Nephron (organoid): ENCODE data around the gene GPR65.

Source experiments
- H3K27ac Mint-ChIP-seq, 3 experiments: 2 replicates each; pipeline ENCODE4 v1.8.0; 2020; ENCODE audit warnings: mixed read lengths in 3 of 3, mild to moderate bottlenecking in 2 of 3, moderate library complexity in 1 of 3
- H3K27me3 Mint-ChIP-seq: 2 replicates; pipeline ENCODE4 v1.8.0; 2021; ENCODE audit warnings: low read depth, mild to moderate bottlenecking, moderate library complexity, mixed read lengths
- H3K36me3 Mint-ChIP-seq: 2 replicates; pipeline ENCODE4 v1.8.0; 2020; ENCODE audit warnings: low read depth, mixed read lengths
- H3K4me1 Mint-ChIP-seq: 2 replicates; pipeline ENCODE4 v1.8.0; 2020; ENCODE audit warnings: mixed read lengths
- H3K4me3 Mint-ChIP-seq, 3 experiments: 2 replicates each; pipeline ENCODE4 v1.8.0; 2020; ENCODE audit warnings: mild to moderate bottlenecking in 3 of 3, mixed read lengths in 3 of 3, moderate library complexity in 2 of 3
- H3K9me3 Mint-ChIP-seq: 2 replicates; pipeline ENCODE4 v1.8.0; 2020; ENCODE audit warnings: mixed read lengths
- TF ChIP-seq, protein P1 (sequence below), 3 experiments: fragments of 200-600 bp; sonication (generic); IDR thresholded peaks; one replicate each; pipeline ENCODE4 v1.5.0; 2021; ENCODE audit warnings: antibody characterized with exemption in 3 of 3; ENCODE audit not compliant: unreplicated experiment in 3 of 3

The GPR65 gene

GRCh38 chr14:87998482-87998881, 6.5 kb upstream of the GPR65 start:
- peaks cover 31% of the 10 kb centered on the region for H3K4me1 Mint-ChIP-seq
- TF ChIP-seq, protein P1, sequence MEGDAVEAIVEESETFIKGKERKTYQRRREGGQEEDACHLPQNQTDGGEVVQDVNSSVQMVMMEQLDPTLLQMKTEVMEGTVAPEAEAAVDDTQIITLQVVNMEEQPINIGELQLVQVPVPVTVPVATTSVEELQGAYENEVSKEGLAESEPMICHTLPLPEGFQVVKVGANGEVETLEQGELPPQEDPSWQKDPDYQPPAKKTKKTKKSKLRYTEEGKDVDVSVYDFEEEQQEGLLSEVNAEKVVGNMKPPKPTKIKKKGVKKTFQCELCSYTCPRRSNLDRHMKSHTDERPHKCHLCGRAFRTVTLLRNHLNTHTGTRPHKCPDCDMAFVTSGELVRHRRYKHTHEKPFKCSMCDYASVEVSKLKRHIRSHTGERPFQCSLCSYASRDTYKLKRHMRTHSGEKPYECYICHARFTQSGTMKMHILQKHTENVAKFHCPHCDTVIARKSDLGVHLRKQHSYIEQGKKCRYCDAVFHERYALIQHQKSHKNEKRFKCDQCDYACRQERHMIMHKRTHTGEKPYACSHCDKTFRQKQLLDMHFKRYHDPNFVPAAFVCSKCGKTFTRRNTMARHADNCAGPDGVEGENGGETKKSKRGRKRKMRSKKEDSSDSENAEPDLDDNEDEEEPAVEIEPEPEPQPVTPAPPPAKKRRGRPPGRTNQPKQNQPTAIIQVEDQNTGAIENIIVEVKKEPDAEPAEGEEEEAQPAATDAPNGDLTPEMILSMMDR (IDR thresholded peaks at IDR 0.05; ENCODE audit: unreplicated experiment in 3 of 3) = no peak
- no peak overlapping the region for H3K4me3 Mint-ChIP-seq
- H3K36me3 Mint-ChIP-seq = no peaks in the 10 kb centered on the region
- no peaks in the 10 kb centered on the region for H3K9me3 Mint-ChIP-seq
- H3K27ac Mint-ChIP-seq = no peak overlapping the region
- no peaks in the 10 kb centered on the region for H3K27me3 Mint-ChIP-seq

DNA sequence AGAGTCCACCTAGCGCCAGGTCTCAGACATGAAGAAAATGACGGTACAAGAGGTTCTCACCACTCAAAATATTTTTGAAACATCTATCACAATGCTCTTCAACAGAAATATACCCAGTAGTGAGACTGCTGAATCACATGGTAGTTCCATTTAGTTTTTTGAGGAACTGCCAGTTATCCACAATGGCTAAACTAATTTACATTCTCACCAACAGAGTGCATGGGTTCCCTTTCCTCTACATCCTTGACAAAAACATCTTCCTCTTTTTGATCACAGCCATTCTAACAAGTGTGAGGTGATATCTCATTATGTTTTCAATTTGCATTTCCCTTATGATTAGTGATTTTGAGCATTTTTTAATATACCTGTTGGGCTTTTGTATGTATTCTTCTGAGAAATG, 5.7 kb upstream of the GPR65 start:
- TF ChIP-seq, protein P1 (IDR thresholded peaks at IDR 0.05; ENCODE audit: unreplicated experiment in 3 of 3) = no peak
- H3K27me3 Mint-ChIP-seq = no peaks in the 10 kb centered on the region
- no peak overlapping the region for H3K27ac Mint-ChIP-seq
- H3K9me3 Mint-ChIP-seq = no peaks in the 10 kb centered on the region
- H3K4me3 Mint-ChIP-seq = no peak overlapping the region
- no peaks in the 10 kb centered on the region for H3K36me3 Mint-ChIP-seq
- peaks cover 24% of the 10 kb centered on the region for H3K4me1 Mint-ChIP-seq

- H3K36me3 Mint-ChIP-seq = no peaks in the 10 kb centered on the region
Measured at GRCh38 chr14:88002421-88003075, 2.4 kb upstream of the GPR65 start.

GRCh38 chr14:88003425-88003824, 1.5 kb upstream of the GPR65 start:
- no peaks in the 10 kb centered on the region for H3K36me3 Mint-ChIP-seq
- no peaks in the 10 kb centered on the region for H3K4me1 Mint-ChIP-seq
- TF ChIP-seq, protein P1 (IDR thresholded peaks at IDR 0.05; ENCODE audit: unreplicated experiment in 3 of 3) = no peak
- H3K27ac Mint-ChIP-seq = no peak overlapping the region
- no peak overlapping the region for H3K4me3 Mint-ChIP-seq
- no peaks in the 10 kb centered on the region for H3K9me3 Mint-ChIP-seq
- H3K27me3 Mint-ChIP-seq = no peaks in the 10 kb centered on the region

More at GRCh38 chr14:88002421-88003075, 2.4 kb upstream of the GPR65 start:
- Mint-ChIP-seq H3K9me3 (no peaks in the 10 kb centered on the region), H3K4me3 (no peak overlapping the region), H3K4me1 (no peaks in the 10 kb centered on the region), H3K27me3 (no peaks in the 10 kb centered on the region), H3K27ac (no peak overlapping the region)
- TF ChIP-seq, protein P1 (IDR thresholded peaks at IDR 0.05; ENCODE audit: unreplicated experiment in 3 of 3) = no peak

GRCh38 chr14:88004506-88005036, 364 bp upstream of the GPR65 start:
- no peaks in the 10 kb centered on the region for H3K27me3 Mint-ChIP-seq
- TF ChIP-seq, protein P1 (IDR thresholded peaks at IDR 0.05; ENCODE audit: unreplicated experiment in 3 of 3) = no peak
- H3K4me3 Mint-ChIP-seq = no peak overlapping the region
- H3K9me3 Mint-ChIP-seq = no peaks in the 10 kb centered on the region
- no peaks in the 10 kb centered on the region for H3K36me3 Mint-ChIP-seq
- no peaks in the 10 kb centered on the region for H3K4me1 Mint-ChIP-seq
- H3K27ac Mint-ChIP-seq = no peak overlapping the region
